ENCODE measurements around the gene DRC7. TPM values are rescaled to one million over a fixed set of nuclear protein-coding genes. Genes with fewer than 3 reads are reported as not detected.

The DRC7 gene
- total RNA-seq, 6 experiments from 2014 or later: not detected

GRCh38 chr16:57648125-57648524 lies 46.5 kb upstream of the DRC7 start:
- TF ChIP-seq CTCF (IDR thresholded peaks at IDR 0.05): no peak

GRCh38 chr16:57648581-57649442 lies 45.8 kb upstream of the DRC7 start:
- Mint-ChIP-seq H3K27ac (no peak overlapping the region), H3K4me1 (ENCODE audit: low read depth) (peaks cover 20% of the 10 kb centered on the region), H3K9me3 (no peaks in the 10 kb centered on the region), H3K27me3 (ENCODE audit: insufficient read depth) (peaks cover 9% of the 10 kb centered on the region), H3K36me3 (ENCODE audit: low read depth) (no peaks in the 10 kb centered on the region), H3K4me3 (no peak overlapping the region)
- DNase-seq: peak; percentile 60
- peak; percentile 100 for TF ChIP-seq CTCF (IDR thresholded peaks at IDR 0.05)

More at GRCh38 chr16:57648125-57648524, 46.5 kb upstream of the DRC7 start:
- H3K4me3 Mint-ChIP-seq: no peak overlapping the region
- peaks cover 7% of the 10 kb centered on the region for H3K27me3 Mint-ChIP-seq (ENCODE audit: insufficient read depth)
- H3K9me3 Mint-ChIP-seq: no peaks in the 10 kb centered on the region
- no peaks in the 10 kb centered on the region for H3K36me3 Mint-ChIP-seq (ENCODE audit: low read depth)
- no peak for DNase-seq
- H3K27ac Mint-ChIP-seq: no peak overlapping the region
- peaks cover 25% of the 10 kb centered on the region for H3K4me1 Mint-ChIP-seq (ENCODE audit: low read depth)

- DNase-seq: no peak
- TF ChIP-seq CTCF (IDR thresholded peaks at IDR 0.05): no peak; the same call in 1 of the 2 replicates
- no peak overlapping the region for H3K27ac Mint-ChIP-seq
- no peaks in the 10 kb centered on the region for H3K9me3 Mint-ChIP-seq
- peaks cover 20% of the 10 kb centered on the region for H3K4me1 Mint-ChIP-seq (ENCODE audit: low read depth)
- peaks cover 9% of the 10 kb centered on the region for H3K27me3 Mint-ChIP-seq (ENCODE audit: insufficient read depth)
- H3K4me3 Mint-ChIP-seq: no peak overlapping the region
- H3K36me3 Mint-ChIP-seq (ENCODE audit: low read depth): no peaks in the 10 kb centered on the region
Observed at GRCh38 chr16:57649443-57649751, 45.2 kb upstream of the DRC7 start.

GRCh38 chr16:57649846-57650245 lies 44.8 kb upstream of the DRC7 start:
- Mint-ChIP-seq H3K27ac (no peak overlapping the region), H3K9me3 (no peaks in the 10 kb centered on the region), H3K36me3 (ENCODE audit: low read depth) (no peaks in the 10 kb centered on the region), H3K4me3 (no peak overlapping the region), H3K4me1 (ENCODE audit: low read depth) (peaks cover 23% of the 10 kb centered on the region), H3K27me3 (ENCODE audit: insufficient read depth) (peaks cover 10% of the 10 kb centered on the region)
- DNase-seq: no peak
- TF ChIP-seq CTCF (IDR thresholded peaks at IDR 0.05): no peak

- Mint-ChIP-seq H3K27me3 (ENCODE audit: insufficient read depth) (peaks cover 11% of the 10 kb centered on the region), H3K27ac (no peak overlapping the region), H3K4me3 (no peak overlapping the region), H3K9me3 (no peaks in the 10 kb centered on the region), H3K4me1 (ENCODE audit: low read depth) (peaks cover 16% of the 10 kb centered on the region), H3K36me3 (ENCODE audit: low read depth) (no peaks in the 10 kb centered on the region)
- no peak for DNase-seq
- TF ChIP-seq CTCF (IDR thresholded peaks at IDR 0.05): no peak
Observed at GRCh38 chr16:57651344-57652333, 43.0 kb upstream of the DRC7 start.
